Inflammatory macrophage treated with lipopolysaccharide for 1 hour (primary cell): ENCODE results near the gene LINGO1.

Source experiments
- DNase-seq, 2 donors: peaks; one replicate each; pipeline ENCODE4 v3.0.0-alpha.2; 2020 to 2022

LINGO1 gene

GRCh38 chr15:77632534-77633133 lies at the start of gene LINGO1:
Gene LINGO1, minus strand, starts transcription at chr15:77632912. Its CDS starts 597 bp downstream, at chr15:77632315.
- DNase-seq = no peak

- DNase-seq = no peak
Measured at GRCh38 chr15:77681362-77681761, 48.6 kb upstream of the LINGO1 start.

- no peak for DNase-seq
Measured at GRCh38 chr15:77676569-77677375, 44.1 kb upstream of the LINGO1 start.

DNA sequence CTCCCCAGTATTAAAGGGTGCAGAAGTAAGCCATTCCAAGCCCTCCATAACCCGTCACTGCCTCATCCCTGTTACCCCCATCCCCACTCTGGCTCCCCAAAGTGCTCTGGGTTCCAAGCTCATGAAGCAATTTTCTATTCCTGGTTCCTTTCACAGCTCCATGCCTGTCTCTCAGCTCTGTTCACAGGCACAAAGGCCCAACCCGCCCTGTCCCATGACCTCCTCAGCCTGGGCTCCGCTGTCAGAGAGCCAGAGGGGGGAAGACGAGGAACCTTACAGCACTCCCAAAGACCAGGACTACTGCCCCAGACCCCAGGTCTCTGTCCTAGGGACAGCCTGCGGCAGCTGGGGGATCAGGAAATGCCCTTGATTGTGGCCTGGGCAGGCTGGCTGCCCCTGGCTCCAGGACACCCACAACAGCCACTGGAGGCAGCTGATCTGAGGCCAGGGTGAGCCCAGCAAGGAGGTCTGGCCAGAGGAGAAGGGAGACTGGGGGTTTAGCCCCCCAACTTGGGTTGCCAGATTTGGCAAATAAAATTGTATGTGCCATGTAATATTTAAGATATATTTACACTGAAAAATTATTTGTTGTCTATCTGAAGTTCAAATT lies 43.2 kb upstream of the LINGO1 start:
- no peak for DNase-seq

- no peak for DNase-seq
Measured at GRCh38 chr15:77674327-77674726, 41.6 kb upstream of the LINGO1 start.

DNA sequence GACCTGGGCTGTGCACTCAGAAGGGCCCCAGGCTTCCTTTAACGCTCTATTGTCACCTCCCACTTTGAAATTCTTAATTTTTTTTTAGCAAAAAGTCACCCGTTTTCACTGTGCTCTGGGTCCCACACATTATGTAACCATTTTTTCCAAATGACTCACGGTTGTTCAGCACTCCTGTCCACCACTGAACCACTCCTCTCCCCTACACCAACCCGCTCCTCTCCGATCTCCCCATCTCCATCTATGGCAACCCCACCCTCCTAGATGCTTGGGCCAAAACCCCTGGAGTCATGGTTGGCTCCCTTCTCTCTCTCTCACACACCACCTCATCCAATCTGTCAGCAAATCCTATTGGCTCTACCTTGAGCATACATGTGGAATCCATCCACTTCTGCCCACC lies 41.2 kb upstream of the LINGO1 start:
- no peak for DNase-seq

DNA sequence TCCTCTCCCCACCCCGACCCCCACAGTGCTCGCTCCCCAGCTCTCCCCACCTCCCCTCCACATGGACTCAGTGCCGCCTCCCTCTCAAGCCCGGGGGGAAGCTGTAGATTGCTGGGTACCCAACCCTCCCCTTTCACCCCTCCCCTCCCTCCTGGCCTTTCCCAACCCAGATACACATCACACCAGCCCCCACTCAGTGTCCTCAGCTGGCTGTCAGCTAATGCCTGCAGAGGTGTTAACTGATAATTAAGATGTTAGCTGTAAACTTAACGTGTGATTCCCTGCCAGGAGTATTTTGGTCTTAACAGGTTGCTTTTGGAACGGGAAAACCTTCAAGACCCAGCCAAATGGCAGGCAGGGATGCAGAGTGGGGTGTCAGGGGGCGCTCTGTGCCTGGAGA lies 39.4 kb upstream of the LINGO1 start:
- no peak for DNase-seq

GRCh38 chr15:77671362-77672056 lies 38.8 kb upstream of the LINGO1 start:
- no peak for DNase-seq

- no peak for DNase-seq
Measured at GRCh38 chr15:77670558-77671361, 38.0 kb upstream of the LINGO1 start.

GRCh38 chr15:77669896-77670295 lies 37.2 kb upstream of the LINGO1 start:
- no peak for DNase-seq

- no peak for DNase-seq
Measured at GRCh38 chr15:77667338-77668234, 34.9 kb upstream of the LINGO1 start.

DNA sequence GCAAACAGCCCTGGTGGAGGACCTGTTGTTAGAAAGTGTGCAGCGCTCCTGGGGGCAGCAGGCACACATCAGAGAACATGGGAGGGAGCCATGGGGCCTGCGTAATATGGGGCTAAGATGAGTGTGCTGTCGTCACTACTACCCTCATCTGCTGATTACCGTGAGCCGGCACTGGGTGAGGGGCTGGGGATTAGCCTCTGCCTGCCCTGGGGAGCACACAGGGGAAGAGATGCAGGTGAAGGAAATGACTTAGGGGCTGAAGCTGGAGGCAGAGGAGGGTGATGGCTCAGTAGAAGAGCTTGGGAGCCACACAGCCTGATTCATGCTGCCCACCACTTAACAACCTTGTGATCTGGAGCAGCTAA lies 33.6 kb upstream of the LINGO1 start:
- no peak for DNase-seq

DNA sequence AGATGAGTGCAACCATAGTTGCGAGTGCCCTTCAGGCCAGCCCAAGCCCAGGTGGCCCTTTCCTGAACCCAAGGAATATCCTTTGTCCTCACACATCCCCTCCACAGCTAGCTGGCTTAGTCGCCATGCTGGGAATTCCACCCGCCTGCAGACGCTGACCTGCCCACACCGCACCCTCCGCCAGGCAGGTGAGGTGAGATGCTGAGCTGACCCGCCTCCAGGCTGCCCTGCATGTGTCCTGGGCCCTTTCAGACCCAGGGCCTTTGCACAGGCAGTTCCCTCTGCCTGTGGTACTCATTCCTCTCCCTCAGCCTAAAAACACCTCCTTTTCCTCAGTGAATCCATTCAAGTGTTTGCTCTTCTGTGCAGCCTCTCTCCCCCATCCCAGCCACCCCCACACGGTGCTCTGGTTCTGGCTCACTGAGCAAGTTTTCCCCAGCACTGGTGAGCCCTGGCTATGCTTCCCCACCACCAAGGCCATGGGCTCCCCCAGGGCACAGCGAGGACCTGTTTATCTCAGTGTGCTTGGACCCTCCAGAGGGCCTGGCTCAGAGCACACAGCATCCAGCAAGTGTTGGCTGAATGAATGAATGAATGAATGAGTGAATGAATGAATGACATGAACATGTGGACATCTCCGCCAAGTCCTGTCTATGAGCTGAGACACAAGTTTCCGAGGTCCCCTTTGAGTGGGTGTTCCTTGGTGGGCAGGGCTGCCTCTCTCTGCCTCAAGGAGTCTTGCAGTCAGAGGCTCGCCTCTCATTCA lies 33.0 kb upstream of the LINGO1 start:
- no peak for DNase-seq

DNA sequence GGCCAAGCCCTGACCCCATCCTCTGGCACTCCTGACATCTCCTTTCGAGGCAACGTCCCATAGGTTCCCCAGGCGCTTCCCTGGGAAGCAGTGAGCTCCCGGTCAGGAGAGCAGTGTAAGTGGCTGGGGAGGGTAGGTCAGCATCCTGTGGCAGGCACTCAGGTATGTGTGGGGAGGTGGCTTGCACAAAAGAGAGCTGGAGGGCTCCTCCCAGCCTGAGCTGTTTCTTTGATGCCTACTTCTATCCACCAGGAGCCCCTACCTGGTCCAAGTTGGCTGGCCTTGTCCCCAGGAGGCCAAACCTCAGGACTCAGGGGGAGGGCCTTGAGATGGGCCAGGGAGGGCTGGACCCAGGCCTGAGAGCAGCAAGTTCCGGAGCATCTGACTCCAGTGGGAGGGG lies 31.7 kb upstream of the LINGO1 start:
- DNase-seq = no peak

- DNase-seq = no peak
Measured at GRCh38 chr15:77663256-77663655, 30.5 kb upstream of the LINGO1 start.

- DNase-seq = peak; percentile 44 to 68
Measured at GRCh38 chr15:77659350-77660321, 26.9 kb upstream of the LINGO1 start.

GRCh38 chr15:77658304-77658703 lies 25.6 kb upstream of the LINGO1 start:
- no peak for DNase-seq

- DNase-seq = no peak
Measured at GRCh38 chr15:77657634-77658238, 25.0 kb upstream of the LINGO1 start.

DNA sequence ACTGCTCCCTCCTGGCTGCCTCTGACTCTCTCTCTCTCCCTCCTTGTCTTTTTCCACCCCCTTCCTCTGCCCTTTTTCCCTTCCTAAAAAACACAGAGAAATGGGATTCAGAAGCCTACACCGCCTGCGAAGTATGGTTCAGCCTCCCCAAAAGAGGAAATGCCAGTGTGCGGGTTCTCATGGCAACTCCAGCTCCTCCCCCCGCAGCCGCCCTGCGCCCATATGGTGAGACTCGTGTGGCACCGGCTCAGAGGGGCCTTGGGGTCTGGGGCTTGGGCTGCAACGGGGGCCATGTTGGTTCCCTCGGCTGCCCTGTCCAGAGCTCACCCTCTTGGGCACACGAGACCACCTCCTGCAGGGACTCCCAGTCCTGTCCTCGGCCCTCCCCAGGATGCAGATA lies 23.6 kb upstream of the LINGO1 start:
- peak; percentile 11 to 38 for DNase-seq
